Measurements from ENCODE around the gene PI4K2B. TPM values are rescaled to one million over a fixed set of nuclear protein-coding genes. Genes with fewer than 3 reads are reported as not detected.

The PI4K2B gene
- total RNA-seq, 1 experiment from 2014 or later, result 13.3 TPM

- no peaks in the 10 kb centered on the region for H3K27me3 ChIP-seq (ENCODE audit: low read length)
- H4K20me1 ChIP-seq (ENCODE audit: low read length), result no peaks in the 10 kb centered on the region
- H3K36me3 ChIP-seq (ENCODE audit: low read depth, low read length), result no peaks in the 10 kb centered on the region
- H2AFZ ChIP-seq (ENCODE audit: low read length), result no peak overlapping the region
- TF ChIP-seq CTCF (conservative IDR thresholded peaks at IDR 0.05; ENCODE audit: low read depth, low read length) (no peak), EZH2 (IDR thresholded peaks at IDR 0.05; ENCODE audit: low read length, unreplicated experiment) (no peak), EZH2phosphoT487 (IDR thresholded peaks at IDR 0.05; ENCODE audit: borderline replicate concordance, low read length) (no peak)
- H3K4me2 ChIP-seq (ENCODE audit: low read length), result no peak overlapping the region
- intact Hi-C loops (cut with micrococcal nuclease), result no loop called here
- peaks cover 4% of the 10 kb centered on the region; the same call in 1 of the 2 replicates for H3K4me1 ChIP-seq (ENCODE audit: insufficient read depth, low read length)
- no peak overlapping the region for H3K9ac ChIP-seq (ENCODE audit: low read length)
- no peaks in the 10 kb centered on the region for H3K9me2 ChIP-seq (replicated peaks; ENCODE audit: low read length)
- no TSS peak for BruUV-seq (replicated peaks)
- no peak overlapping the region for H3K4me3 ChIP-seq (ENCODE audit: low read length)
- H3K79me2 ChIP-seq (ENCODE audit: low read length), result peaks cover 4% of the 10 kb centered on the region
- CTCF ChIA-PET, result no interaction called here
- H3K27ac ChIP-seq (ENCODE audit: low read length), result no peak overlapping the region
- POLR2A ChIA-PET (ENCODE audit: unreplicated experiment), result no interaction called here
- no peak for DNase-seq
- no peaks in the 10 kb centered on the region for H3F3A ChIP-seq (ENCODE audit: low read length, unreplicated experiment)
- H3K9me3 ChIP-seq (ENCODE audit: low read length), result no peaks in the 10 kb centered on the region
- ATAC-seq, result no peak
Measured at GRCh38 chr4:25308306-25308705, 74.5 kb downstream of the PI4K2B start.

DNA sequence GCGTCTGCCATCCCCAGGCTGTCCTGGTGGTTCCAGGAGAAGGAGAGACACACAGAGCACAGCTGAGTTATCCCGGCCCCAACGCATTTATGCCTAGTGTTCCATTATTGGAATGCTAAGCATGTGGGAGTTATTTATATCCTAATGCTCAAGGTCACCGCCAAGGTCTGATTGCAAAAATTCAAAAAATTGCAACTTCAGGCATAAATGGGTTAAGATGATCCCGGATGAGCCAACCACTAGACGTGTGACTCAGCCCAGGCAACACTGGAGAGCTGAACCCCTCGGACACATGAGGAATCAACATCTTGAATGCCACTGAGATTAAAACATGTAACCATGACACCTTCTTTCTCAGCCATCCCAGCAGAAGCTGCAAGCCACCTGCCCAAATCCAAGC, 74.9 kb downstream of the PI4K2B start:
- TF ChIP-seq EZH2 (IDR thresholded peaks at IDR 0.05; ENCODE audit: low read length, unreplicated experiment), result no peak
- Histone ChIP-seq H3F3A (ENCODE audit: low read length, unreplicated experiment) (no peaks in the 10 kb centered on the region), H4K20me1 (ENCODE audit: low read length) (no peaks in the 10 kb centered on the region), H2AFZ (ENCODE audit: low read length) (no peak overlapping the region), H3K36me3 (ENCODE audit: low read depth, low read length) (no peaks in the 10 kb centered on the region), H3K27ac (ENCODE audit: low read length) (no peak overlapping the region), H3K79me2 (ENCODE audit: low read length) (peaks cover 8% of the 10 kb centered on the region), H3K4me1 (ENCODE audit: insufficient read depth, low read length) (peaks cover 7% of the 10 kb centered on the region; the same call in 1 of the 2 replicates), H3K9me2 (replicated peaks; ENCODE audit: low read length) (no peaks in the 10 kb centered on the region), H3K27me3 (ENCODE audit: low read length) (no peaks in the 10 kb centered on the region), H3K9me3 (ENCODE audit: low read length) (no peaks in the 10 kb centered on the region), H3K4me2 (ENCODE audit: low read length) (no peak overlapping the region), H3K4me3 (ENCODE audit: low read length) (no peak overlapping the region), H3K9ac (ENCODE audit: low read length) (no peak overlapping the region)
- ChIA-PET POLR2A (ENCODE audit: unreplicated experiment) (no interaction called here), CTCF (no interaction called here)
- intact Hi-C loops (cut with micrococcal nuclease), result no loop called here
- BruUV-seq (replicated peaks), result no TSS peak
- DNase-seq (no peak), ATAC-seq (no peak)

- Histone ChIP-seq H3K4me3 (ENCODE audit: low read length) (no peak overlapping the region), H3K9ac (ENCODE audit: low read length) (no peak overlapping the region), H3K9me2 (replicated peaks; ENCODE audit: low read length) (no peaks in the 10 kb centered on the region), H2AFZ (ENCODE audit: low read length) (no peak overlapping the region), H3K79me2 (ENCODE audit: low read length) (peaks cover 17% of the 10 kb centered on the region), H3K4me1 (ENCODE audit: insufficient read depth, low read length) (peaks cover 13% of the 10 kb centered on the region; the same call in 1 of the 2 replicates), H3K27ac (ENCODE audit: low read length) (no peak overlapping the region), H3K4me2 (ENCODE audit: low read length) (no peak overlapping the region), H4K20me1 (ENCODE audit: low read length) (no peaks in the 10 kb centered on the region), H3K36me3 (ENCODE audit: low read depth, low read length) (no peaks in the 10 kb centered on the region), H3F3A (ENCODE audit: low read length, unreplicated experiment) (no peaks in the 10 kb centered on the region), H3K27me3 (ENCODE audit: low read length) (no peaks in the 10 kb centered on the region), H3K9me3 (ENCODE audit: low read length) (no peaks in the 10 kb centered on the region)
- no TSS peak for BruUV-seq (replicated peaks)
- no peak for ATAC-seq
- no peak for DNase-seq
- intact Hi-C loops (cut with micrococcal nuclease), result loop anchor here (5.0 kb wide), 2 partner anchors 57 to 148 kb away; partner anchors contain the start of gene SEPSECS
- ChIA-PET POLR2A (ENCODE audit: unreplicated experiment) (no interaction called here), CTCF (no interaction called here)
- TF ChIP-seq CTCF (conservative IDR thresholded peaks at IDR 0.05; ENCODE audit: low read depth, low read length) (no peak), EZH2phosphoT487 (IDR thresholded peaks at IDR 0.05; ENCODE audit: borderline replicate concordance, low read length) (no peak), EZH2 (IDR thresholded peaks at IDR 0.05; ENCODE audit: low read length, unreplicated experiment) (no peak)
Measured at GRCh38 chr4:25310066-25310802, 76.4 kb downstream of the PI4K2B start.
